Mammary epithelial cell (primary cell): ENCODE data around the gene OLFM1.

Source experiments
- EZH2 ChIP-seq: IDR thresholded peaks from 2 replicates; pipeline ENCODE4 v1.6.1; 2012; ENCODE audit warnings: low read length, inconsistent platforms, borderline replicate concordance
- TF ChIP-seq, protein P1 (sequence below), 2 donors: IDR thresholded peaks in 1 of 2; conservative IDR thresholded peaks in 1 of 2; 2 replicates each; pipeline ENCODE4 v1.5.1; 2011 to 2012; ENCODE audit warnings: inconsistent platforms in 2 of 2, low read length in 2 of 2, mild to moderate bottlenecking in 2 of 2, control low read depth in 1 of 2, low read depth in 1 of 2; ENCODE audit not compliant: insufficient read depth in 1 of 2; ENCODE audit errors: extremely low read depth in 1 of 2

DNA sequence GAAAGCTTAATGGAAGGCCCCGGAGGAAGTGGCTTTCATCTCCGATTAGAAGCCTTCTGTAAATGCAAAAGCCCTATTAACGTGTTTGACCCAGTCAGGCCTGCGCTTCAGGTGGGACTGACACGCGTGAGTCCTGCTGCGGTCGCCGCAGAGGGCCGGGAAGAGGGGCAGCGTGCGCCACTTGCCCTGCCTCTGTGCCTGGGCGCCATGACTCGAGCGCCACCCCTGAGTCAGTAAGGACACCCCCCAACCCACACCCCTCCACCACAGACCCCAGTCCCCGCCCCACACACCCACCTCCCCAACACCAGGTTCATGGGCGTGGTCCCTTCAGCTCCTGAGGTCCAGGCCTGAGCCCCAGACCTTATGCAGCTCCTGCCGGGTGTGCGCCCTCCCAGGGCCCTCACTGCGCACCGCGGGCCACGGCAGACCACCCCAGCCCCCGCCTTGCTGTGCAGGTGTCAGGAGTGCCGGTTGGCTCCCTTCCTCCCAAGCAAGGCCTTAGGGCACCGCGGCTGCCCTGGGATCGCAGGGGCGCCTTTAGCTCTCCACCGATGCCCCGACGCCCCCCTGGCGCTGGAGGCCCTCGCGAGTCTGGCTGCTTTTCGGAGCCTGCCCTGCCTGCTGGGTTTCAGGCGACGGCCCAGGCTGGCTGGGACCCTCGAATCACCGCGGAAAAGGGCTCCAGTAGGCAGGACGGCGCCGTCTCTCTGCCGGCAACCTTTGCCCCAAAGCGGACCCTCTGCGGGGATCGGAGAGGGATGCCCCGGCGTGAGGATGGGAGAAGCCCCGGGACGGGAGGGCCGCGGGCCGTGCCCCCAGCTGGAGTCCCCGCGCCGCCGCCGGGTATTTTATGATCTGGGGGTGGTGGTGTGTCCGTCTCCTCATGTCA lies 625 bp upstream of the OLFM1 start:
- TF ChIP-seq, protein P1, sequence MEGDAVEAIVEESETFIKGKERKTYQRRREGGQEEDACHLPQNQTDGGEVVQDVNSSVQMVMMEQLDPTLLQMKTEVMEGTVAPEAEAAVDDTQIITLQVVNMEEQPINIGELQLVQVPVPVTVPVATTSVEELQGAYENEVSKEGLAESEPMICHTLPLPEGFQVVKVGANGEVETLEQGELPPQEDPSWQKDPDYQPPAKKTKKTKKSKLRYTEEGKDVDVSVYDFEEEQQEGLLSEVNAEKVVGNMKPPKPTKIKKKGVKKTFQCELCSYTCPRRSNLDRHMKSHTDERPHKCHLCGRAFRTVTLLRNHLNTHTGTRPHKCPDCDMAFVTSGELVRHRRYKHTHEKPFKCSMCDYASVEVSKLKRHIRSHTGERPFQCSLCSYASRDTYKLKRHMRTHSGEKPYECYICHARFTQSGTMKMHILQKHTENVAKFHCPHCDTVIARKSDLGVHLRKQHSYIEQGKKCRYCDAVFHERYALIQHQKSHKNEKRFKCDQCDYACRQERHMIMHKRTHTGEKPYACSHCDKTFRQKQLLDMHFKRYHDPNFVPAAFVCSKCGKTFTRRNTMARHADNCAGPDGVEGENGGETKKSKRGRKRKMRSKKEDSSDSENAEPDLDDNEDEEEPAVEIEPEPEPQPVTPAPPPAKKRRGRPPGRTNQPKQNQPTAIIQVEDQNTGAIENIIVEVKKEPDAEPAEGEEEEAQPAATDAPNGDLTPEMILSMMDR (conservative IDR thresholded peaks at IDR 0.05 in 1 of 2, IDR thresholded peaks at IDR 0.05 in 1 of 2; ENCODE audit: extremely low read depth in 1 of 2, insufficient read depth in 1 of 2, low read depth in 1 of 2, low read length in 2 of 2), result no peak
- no peak for TF ChIP-seq EZH2
